NCI-H1436 treated with DMSO at 0.1 percent for 48 hours (cell line): ENCODE results near the gene CPEB1.
"Not testable (repeated sequence)": the region's sequence is repeated elsewhere in the genome, so short reads cannot be mapped to it uniquely, and the experiment has no call there.

Source experiments
- DNase-seq: peaks from one replicate; lab custom pipeline; 2025; lab: John Stamatoyannopoulos, UW

Gene CPEB1

GRCh38 chr15:82513587-82513986, 133.6 kb downstream of the CPEB1 start:
- DNase-seq = not testable (repeated sequence)

DNA sequence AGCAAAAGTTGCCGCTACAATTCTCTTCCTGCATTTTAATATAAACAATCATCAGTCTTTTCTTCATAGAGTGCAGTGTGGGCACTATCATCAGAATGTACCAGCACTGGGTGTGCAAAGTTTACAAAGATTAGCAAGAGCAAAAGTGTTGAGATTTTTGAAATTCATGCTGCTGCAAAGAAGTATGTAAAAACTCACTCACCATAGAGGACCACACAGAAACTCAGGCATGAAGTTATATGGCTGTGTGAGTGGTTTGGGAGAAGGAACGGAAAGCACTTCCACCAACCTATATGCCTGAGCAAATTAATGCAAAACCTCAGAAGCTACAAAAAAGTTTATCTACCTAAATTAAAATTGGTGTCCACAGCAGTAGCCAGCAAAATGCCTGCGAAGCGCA, 139.5 kb downstream of the CPEB1 start:
- DNase-seq = not testable (repeated sequence)

DNA sequence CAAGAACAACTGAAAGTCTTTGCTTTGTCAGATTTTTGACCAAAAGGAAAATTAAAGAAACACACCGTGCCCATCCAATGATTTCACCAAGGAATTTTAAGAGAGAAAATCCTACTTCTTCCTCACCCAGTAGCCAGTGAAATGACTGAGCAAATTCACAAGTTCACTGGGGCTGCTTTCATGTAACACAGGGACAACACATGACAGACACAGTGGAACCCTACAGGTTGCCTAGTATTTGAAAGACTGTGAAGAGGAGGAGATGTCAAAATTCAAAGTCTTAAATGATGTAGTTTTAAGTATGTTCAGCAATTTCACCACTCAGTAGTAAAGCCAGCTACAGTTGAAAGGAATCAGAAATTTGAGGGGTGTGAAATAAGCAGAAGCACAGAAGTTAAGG, 140.1 kb downstream of the CPEB1 start:
- not testable (repeated sequence) for DNase-seq

- not testable (repeated sequence) for DNase-seq
These were observed 141.3 kb downstream of the CPEB1 start for GRCh38 chr15:82505842-82506241.

DNA sequence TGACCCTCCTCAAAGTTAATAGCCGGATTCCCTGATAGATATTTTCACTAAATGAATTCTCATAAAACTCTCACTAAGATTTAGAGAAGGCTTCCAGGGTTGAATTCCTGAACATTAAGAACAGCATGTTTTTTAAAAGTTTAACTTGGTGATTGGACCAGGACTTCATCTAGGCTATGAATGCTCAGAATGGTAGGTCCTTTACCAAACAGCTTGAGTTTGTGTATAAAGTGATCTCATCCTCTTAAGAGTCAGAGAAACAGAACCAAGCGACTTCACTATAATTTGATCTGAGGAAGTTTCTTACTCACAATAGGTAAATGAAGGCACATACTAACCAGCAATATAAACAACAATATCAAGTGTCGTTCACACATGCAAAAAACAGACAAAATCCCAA, 143.1 kb downstream of the CPEB1 start:
- not testable (repeated sequence) for DNase-seq

DNA sequence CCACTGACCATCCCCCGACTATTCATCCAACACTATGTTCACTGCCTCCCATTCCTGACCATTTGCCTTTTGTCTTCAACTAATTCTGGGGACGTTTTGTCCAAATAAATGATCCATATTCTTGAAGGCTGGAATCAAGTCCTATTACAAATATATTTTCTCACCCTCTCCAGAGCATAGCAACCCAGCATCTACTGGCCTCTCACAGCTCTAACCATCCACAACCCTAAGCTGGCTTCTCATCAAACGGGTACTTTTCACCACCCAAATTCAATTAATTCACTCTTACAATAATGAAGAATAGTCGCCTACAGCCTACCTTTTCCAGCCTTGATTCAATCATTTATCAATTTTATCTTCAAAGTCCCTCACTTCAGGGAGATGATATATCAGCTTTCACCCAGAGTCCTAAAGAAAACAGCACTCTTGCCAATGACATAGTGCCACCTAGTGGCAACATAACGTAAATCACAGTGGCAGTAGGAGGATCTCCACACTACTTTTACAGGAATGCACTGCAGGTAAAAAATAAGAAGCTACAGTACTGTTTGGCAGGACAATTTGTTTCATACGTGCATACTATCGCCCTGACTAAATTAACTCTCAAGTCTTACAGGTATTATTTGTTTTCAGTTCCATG, 144.3 kb downstream of the CPEB1 start:
- not testable (repeated sequence) for DNase-seq

- not testable (repeated sequence) for DNase-seq
These were observed 146.4 kb downstream of the CPEB1 start for GRCh38 chr15:82500772-82501171.

GRCh38 chr15:82497978-82498377, 149.2 kb downstream of the CPEB1 start:
- DNase-seq = not testable (repeated sequence)
